ENCODE measurements around the gene CRYBG3.

CRYBG3 gene

GRCh38 chr3:97883736-97884135, 61.9 kb downstream of the CRYBG3 start:
- Histone ChIP-seq H3K4ac (ENCODE audit: low read depth, low read length) (no peak overlapping the region), H3K14ac (ENCODE audit: low read length) (no peak overlapping the region), H3K9ac (ENCODE audit: low read length) (no peak overlapping the region), H3K27ac (ENCODE audit: low read depth, low read length) (no peak overlapping the region), H3K9me3 (ENCODE audit: insufficient read depth, low read depth, low read length) (no peaks in the 10 kb centered on the region), H2AFZ (ENCODE audit: insufficient read depth, low read length, poor library complexity) (no peak overlapping the region), H2BK120ac (ENCODE audit: insufficient read depth, low read length, poor library complexity) (no peak overlapping the region), H3K4me2 (ENCODE audit: low read length) (no peak overlapping the region), H4K8ac (ENCODE audit: low read depth, low read length) (no peak overlapping the region), H3K27me3 (ENCODE audit: insufficient read depth, low read length) (no peaks in the 10 kb centered on the region), H2BK12ac (ENCODE audit: low read length) (no peak overlapping the region), H3K23ac (ENCODE audit: low read length) (no peak overlapping the region), H3K4me1 (ENCODE audit: control insufficient read depth in 1 of 2, insufficient read depth in 2 of 2, low read length in 2 of 2) (no peaks in the 10 kb centered on the region), H3K4me3 (ENCODE audit: low read depth, low read length) (no peak overlapping the region), H2BK5ac (ENCODE audit: low read depth, low read length, poor library complexity) (no peak overlapping the region), H2AK5ac (ENCODE audit: low read length) (no peak overlapping the region), H3K79me2 (ENCODE audit: control insufficient read depth, insufficient read depth, low read length, poor library complexity) (no peaks in the 10 kb centered on the region), H3K36me3 (ENCODE audit: control insufficient read depth in 1 of 2, insufficient read depth in 2 of 2, low read length in 2 of 2) (no peaks in the 10 kb centered on the region), H3K79me1 (ENCODE audit: low read length) (no peaks in the 10 kb centered on the region), H3K18ac (ENCODE audit: low read length) (no peak overlapping the region), H4K91ac (ENCODE audit: low read depth, low read length) (no peak overlapping the region), H4K12ac (ENCODE audit: low read depth, low read length) (no peak overlapping the region)
- no peak for DNase-seq
- no CpG with 5 or more reads among the region's 4 CpGs for WGBS (ENCODE audit: extremely low coverage, insufficient coverage, insufficient read length)

GRCh38 chr3:97884586-97885123, 62.8 kb downstream of the CRYBG3 start:
- H3K4ac ChIP-seq (ENCODE audit: low read depth, low read length), result no peak overlapping the region
- no peak overlapping the region for H4K91ac ChIP-seq (ENCODE audit: low read depth, low read length)
- no peak overlapping the region for H3K4me3 ChIP-seq (ENCODE audit: low read depth, low read length)
- H3K9me3 ChIP-seq (ENCODE audit: insufficient read depth, low read depth, low read length), result no peaks in the 10 kb centered on the region
- H2AFZ ChIP-seq (ENCODE audit: insufficient read depth, low read length, poor library complexity), result no peak overlapping the region
- no peak overlapping the region for H3K14ac ChIP-seq (ENCODE audit: low read length)
- no peak overlapping the region for H3K18ac ChIP-seq (ENCODE audit: low read length)
- DNase-seq, result no peak
- H3K9ac ChIP-seq (ENCODE audit: low read length), result no peak overlapping the region
- H3K27me3 ChIP-seq (ENCODE audit: insufficient read depth, low read length), result no peaks in the 10 kb centered on the region
- H2BK120ac ChIP-seq (ENCODE audit: insufficient read depth, low read length, poor library complexity), result no peak overlapping the region
- H3K79me1 ChIP-seq (ENCODE audit: low read length), result no peaks in the 10 kb centered on the region
- H3K27ac ChIP-seq (ENCODE audit: low read depth, low read length), result no peak overlapping the region
- H3K23ac ChIP-seq (ENCODE audit: low read length), result no peak overlapping the region
- H4K12ac ChIP-seq (ENCODE audit: low read depth, low read length), result no peak overlapping the region
- no peak overlapping the region for H2BK5ac ChIP-seq (ENCODE audit: low read depth, low read length, poor library complexity)
- H2AK5ac ChIP-seq (ENCODE audit: low read length), result no peak overlapping the region
- H2BK12ac ChIP-seq (ENCODE audit: low read length), result no peak overlapping the region
- H3K4me2 ChIP-seq (ENCODE audit: low read length), result no peak overlapping the region
- H3K36me3 ChIP-seq (ENCODE audit: control insufficient read depth in 1 of 2, insufficient read depth in 2 of 2, low read length in 2 of 2), result no peaks in the 10 kb centered on the region
- no peak overlapping the region for H4K8ac ChIP-seq (ENCODE audit: low read depth, low read length)
- WGBS (ENCODE audit: extremely low coverage, insufficient coverage, insufficient read length), result no CpG with 5 or more reads among the region's 2 CpGs
- no peaks in the 10 kb centered on the region for H3K4me1 ChIP-seq (ENCODE audit: control insufficient read depth in 1 of 2, insufficient read depth in 2 of 2, low read length in 2 of 2)
- no peaks in the 10 kb centered on the region for H3K79me2 ChIP-seq (ENCODE audit: control insufficient read depth, insufficient read depth, low read length, poor library complexity)

- Histone ChIP-seq H3K9ac (ENCODE audit: low read length) (no peak overlapping the region), H3K36me3 (ENCODE audit: control insufficient read depth in 1 of 2, insufficient read depth in 2 of 2, low read length in 2 of 2) (no peaks in the 10 kb centered on the region), H3K27ac (ENCODE audit: low read depth, low read length) (no peak overlapping the region), H3K4me2 (ENCODE audit: low read length) (no peak overlapping the region), H2BK120ac (ENCODE audit: insufficient read depth, low read length, poor library complexity) (no peak overlapping the region), H3K4me1 (ENCODE audit: control insufficient read depth in 1 of 2, insufficient read depth in 2 of 2, low read length in 2 of 2) (no peaks in the 10 kb centered on the region), H2AK5ac (ENCODE audit: low read length) (no peak overlapping the region), H3K79me2 (ENCODE audit: control insufficient read depth, insufficient read depth, low read length, poor library complexity) (no peaks in the 10 kb centered on the region), H4K91ac (ENCODE audit: low read depth, low read length) (no peak overlapping the region), H4K12ac (ENCODE audit: low read depth, low read length) (no peak overlapping the region), H3K27me3 (ENCODE audit: insufficient read depth, low read length) (no peaks in the 10 kb centered on the region), H3K23ac (ENCODE audit: low read length) (no peak overlapping the region), H3K79me1 (ENCODE audit: low read length) (no peaks in the 10 kb centered on the region), H2BK5ac (ENCODE audit: low read depth, low read length, poor library complexity) (no peak overlapping the region), H3K14ac (ENCODE audit: low read length) (no peak overlapping the region), H3K18ac (ENCODE audit: low read length) (no peak overlapping the region), H4K8ac (ENCODE audit: low read depth, low read length) (no peak overlapping the region), H3K9me3 (ENCODE audit: insufficient read depth, low read depth, low read length) (no peaks in the 10 kb centered on the region), H3K4me3 (ENCODE audit: low read depth, low read length) (no peak overlapping the region), H3K4ac (ENCODE audit: low read depth, low read length) (no peak overlapping the region), H2BK12ac (ENCODE audit: low read length) (no peak overlapping the region), H2AFZ (ENCODE audit: insufficient read depth, low read length, poor library complexity) (no peak overlapping the region)
- DNase-seq, result no peak
- WGBS (ENCODE audit: extremely low coverage, insufficient coverage, insufficient read length), result no CpG with 5 or more reads among the region's 3 CpGs
These were observed 64.4 kb downstream of the CRYBG3 start for GRCh38 chr3:97885931-97886824.

GRCh38 chr3:97889814-97890213, 68.0 kb downstream of the CRYBG3 start:
- Histone ChIP-seq H3K36me3 (ENCODE audit: control insufficient read depth in 1 of 2, insufficient read depth in 2 of 2, low read length in 2 of 2) (no peaks in the 10 kb centered on the region), H3K9me3 (ENCODE audit: insufficient read depth, low read depth, low read length) (no peaks in the 10 kb centered on the region), H3K4ac (ENCODE audit: low read depth, low read length) (no peak overlapping the region), H3K9ac (ENCODE audit: low read length) (no peak overlapping the region), H2BK5ac (ENCODE audit: low read depth, low read length, poor library complexity) (no peak overlapping the region), H2BK12ac (ENCODE audit: low read length) (no peak overlapping the region), H2BK120ac (ENCODE audit: insufficient read depth, low read length, poor library complexity) (no peak overlapping the region), H3K4me1 (ENCODE audit: control insufficient read depth in 1 of 2, insufficient read depth in 2 of 2, low read length in 2 of 2) (no peaks in the 10 kb centered on the region), H3K4me2 (ENCODE audit: low read length) (no peak overlapping the region), H3K4me3 (ENCODE audit: low read depth, low read length) (no peak overlapping the region), H3K18ac (ENCODE audit: low read length) (no peak overlapping the region), H3K27ac (ENCODE audit: low read depth, low read length) (no peak overlapping the region), H3K23ac (ENCODE audit: low read length) (no peak overlapping the region), H4K91ac (ENCODE audit: low read depth, low read length) (no peak overlapping the region), H2AFZ (ENCODE audit: insufficient read depth, low read length, poor library complexity) (no peak overlapping the region), H2AK5ac (ENCODE audit: low read length) (no peak overlapping the region), H4K12ac (ENCODE audit: low read depth, low read length) (no peak overlapping the region), H3K79me2 (ENCODE audit: control insufficient read depth, insufficient read depth, low read length, poor library complexity) (no peaks in the 10 kb centered on the region), H4K8ac (ENCODE audit: low read depth, low read length) (no peak overlapping the region), H3K14ac (ENCODE audit: low read length) (no peak overlapping the region), H3K79me1 (ENCODE audit: low read length) (no peaks in the 10 kb centered on the region), H3K27me3 (ENCODE audit: insufficient read depth, low read length) (no peaks in the 10 kb centered on the region)
- DNase-seq, result peak in 1 of 2 donors; percentile 17
- no CpG with 5 or more reads among the region's 3 CpGs for WGBS (ENCODE audit: extremely low coverage, insufficient coverage, insufficient read length)

Data from trophoblast cell (in vitro differentiated cells and primary cell).